GM21367 (cell line): ENCODE results near the gene TCEA3.

ENCODE experiments used
- ATAC-seq: cut with Tn5 transposase; IDR thresholded peaks from one replicate; pipeline ENCODE4 v1.9.1; 2021; ENCODE audit not compliant: unreplicated experiment

TCEA3 gene

GRCh38 chr1:23341931-23342692 is 82.4 kb downstream of the TCEA3 start:
- ATAC-seq: no peak

DNA sequence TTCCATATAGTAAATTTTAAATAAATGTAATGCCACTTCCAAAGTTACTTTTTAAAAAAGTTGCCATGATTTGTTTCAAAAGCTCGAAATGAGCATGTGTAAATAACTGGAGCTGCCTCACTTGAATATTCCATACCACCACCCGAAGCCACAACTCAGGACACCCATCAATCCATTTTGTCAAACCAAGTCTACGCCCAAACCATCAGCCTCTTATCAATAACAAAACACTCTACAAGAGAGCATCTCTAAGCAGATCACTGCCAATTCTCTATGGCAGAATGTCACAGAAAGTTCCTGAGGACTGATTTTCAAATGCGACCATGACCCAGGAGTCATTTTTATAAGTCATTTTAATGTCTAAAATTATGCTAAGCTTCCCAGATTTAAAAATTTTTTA is 84.9 kb downstream of the TCEA3 start:
- no peak for ATAC-seq

DNA sequence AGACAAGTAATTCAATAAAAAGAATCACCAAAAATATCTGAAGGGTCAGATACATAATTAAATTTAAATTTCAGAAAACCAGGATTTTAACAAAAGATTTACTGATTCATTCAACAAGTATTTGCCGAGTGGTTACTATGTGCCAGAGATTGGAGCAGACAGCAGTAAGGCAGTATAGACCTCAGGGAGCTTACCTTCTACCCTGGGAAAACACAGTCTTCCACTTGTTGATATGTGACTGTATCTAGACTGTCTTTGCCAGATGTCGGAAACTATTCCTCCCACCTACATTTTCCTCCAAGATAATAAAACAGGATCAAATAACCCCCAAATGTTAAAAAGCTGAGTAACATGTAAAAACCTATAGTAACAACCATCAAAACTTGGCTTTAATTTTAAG is 86.7 kb downstream of the TCEA3 start:
- ATAC-seq: no peak

GRCh38 chr1:23331713-23332112 is 92.8 kb downstream of the TCEA3 start:
- no peak for ATAC-seq
